BJ (cell line): Measurements from ENCODE around the gene MACF1. TPM values are rescaled to one million over a fixed set of nuclear protein-coding genes. Genes with fewer than 3 reads are reported as not detected.

ENCODE experiments used
- CTCF ChIA-PET: fragments of 350-600 bp; formaldehyde crosslinking; extraction: SDS; loops from one replicate; lab custom pipeline; 2021; ENCODE audit warnings: antibody characterized with exemption, inconsistent platforms; lab: Yijun Ruan, JAX
- POLR2A ChIA-PET: fragments of 300-600 bp; sonication (Branson Sonifier 250); formaldehyde crosslinking; extraction: SDS; loops from one replicate; lab custom pipeline; 2021; ENCODE audit warnings: antibody characterized with exemption; lab: Charles Lee
- DNase-seq: peaks from one replicate; pipeline ENCODE4 v3.0.0-alpha.2; 2011; ENCODE audit warnings: low read depth
- H3K27me3 ChIP-seq: 2 replicates; pipeline ENCODE4 v1.6.0; 2011; ENCODE audit warnings: low read length; ENCODE audit not compliant: control insufficient read depth, insufficient read depth
- H3K36me3 ChIP-seq: 2 replicates; pipeline ENCODE4 v1.5.1; 2011; ENCODE audit warnings: low read length; ENCODE audit not compliant: control insufficient read depth, insufficient read depth
- H3K4me3 ChIP-seq: 2 replicates; pipeline ENCODE4 v1.5.1; 2011; ENCODE audit warnings: low read depth, mild to moderate bottlenecking, control low read depth, low read length
- polyA plus RNA-seq: library from polyadenylated mRNA; depleted of rRNA; stranded (reverse); fragments of >200 nt; gene quantifications from 2 replicates; pipeline ENCODE4 v1.2.3, GENCODE V29; 2011
- TF ChIP-seq, protein P1 (sequence below): IDR thresholded peaks from 2 replicates; pipeline ENCODE4 v1.5.1; 2011; ENCODE audit warnings: low read depth, mild to moderate bottlenecking, control low read depth, inconsistent platforms, low read length, moderate library complexity; ENCODE audit not compliant: insufficient read depth

The MACF1 gene
- polyA plus RNA-seq, 1 experiment = 57.3 TPM

DNA sequence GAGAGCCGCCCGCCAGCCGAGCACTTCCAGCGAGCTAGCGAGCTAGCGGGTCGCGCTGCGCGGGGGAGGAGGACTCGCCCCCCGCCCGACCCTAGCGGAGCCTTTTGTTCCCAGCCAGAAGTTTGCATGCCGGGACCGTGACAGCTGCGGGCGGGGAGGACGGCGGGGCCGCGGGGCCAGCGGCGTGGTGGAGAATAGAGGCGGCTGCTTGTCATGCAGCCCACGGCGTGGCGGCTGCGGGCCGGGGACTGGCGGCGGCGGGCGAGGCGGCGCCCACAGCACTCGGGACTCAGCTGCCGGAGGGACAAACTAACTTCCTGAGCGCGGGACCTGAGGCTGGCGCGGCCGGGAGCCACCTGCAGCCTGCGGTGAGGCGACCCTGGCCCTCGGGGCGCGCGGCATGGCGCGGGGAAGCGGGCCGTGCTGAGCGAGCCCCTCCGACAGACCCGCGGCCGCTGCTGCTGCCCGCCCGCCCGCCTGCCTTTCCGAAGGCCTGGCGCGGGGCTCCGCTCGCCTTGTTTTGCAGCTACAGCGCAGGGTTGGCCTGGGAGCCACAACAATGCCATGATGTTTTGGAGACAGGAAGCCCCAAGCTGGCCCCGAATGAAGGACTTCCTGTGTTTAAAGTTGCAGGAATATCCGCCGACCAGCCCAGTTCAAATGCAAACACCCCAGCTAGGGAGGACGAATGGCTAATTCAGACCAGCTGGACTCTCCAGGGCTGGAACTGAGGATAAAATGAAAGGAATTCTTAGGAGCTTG, 204.7 kb downstream of the MACF1 start:
- Histone ChIP-seq H3K27me3 (no peaks in the 10 kb centered on the region), H3K36me3 (peaks cover 3% of the 10 kb centered on the region), H3K4me3 (peak overlapping the region; percentile 74)
- DNase-seq = no peak
- POLR2A ChIA-PET = interaction anchor here (0.7 kb wide), 1 partner anchor 328 kb away, joined by 3 read pairs; no protein-coding TSS in a partner anchor
- CTCF ChIA-PET = interaction anchor here (0.6 to 4.8 kb wide), 9 partner anchors 9 to 310 kb away, joined by 3 to 48 read pairs (median 6); no protein-coding TSS in a partner anchor
- TF ChIP-seq, protein P1, sequence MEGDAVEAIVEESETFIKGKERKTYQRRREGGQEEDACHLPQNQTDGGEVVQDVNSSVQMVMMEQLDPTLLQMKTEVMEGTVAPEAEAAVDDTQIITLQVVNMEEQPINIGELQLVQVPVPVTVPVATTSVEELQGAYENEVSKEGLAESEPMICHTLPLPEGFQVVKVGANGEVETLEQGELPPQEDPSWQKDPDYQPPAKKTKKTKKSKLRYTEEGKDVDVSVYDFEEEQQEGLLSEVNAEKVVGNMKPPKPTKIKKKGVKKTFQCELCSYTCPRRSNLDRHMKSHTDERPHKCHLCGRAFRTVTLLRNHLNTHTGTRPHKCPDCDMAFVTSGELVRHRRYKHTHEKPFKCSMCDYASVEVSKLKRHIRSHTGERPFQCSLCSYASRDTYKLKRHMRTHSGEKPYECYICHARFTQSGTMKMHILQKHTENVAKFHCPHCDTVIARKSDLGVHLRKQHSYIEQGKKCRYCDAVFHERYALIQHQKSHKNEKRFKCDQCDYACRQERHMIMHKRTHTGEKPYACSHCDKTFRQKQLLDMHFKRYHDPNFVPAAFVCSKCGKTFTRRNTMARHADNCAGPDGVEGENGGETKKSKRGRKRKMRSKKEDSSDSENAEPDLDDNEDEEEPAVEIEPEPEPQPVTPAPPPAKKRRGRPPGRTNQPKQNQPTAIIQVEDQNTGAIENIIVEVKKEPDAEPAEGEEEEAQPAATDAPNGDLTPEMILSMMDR = no peak

DNA sequence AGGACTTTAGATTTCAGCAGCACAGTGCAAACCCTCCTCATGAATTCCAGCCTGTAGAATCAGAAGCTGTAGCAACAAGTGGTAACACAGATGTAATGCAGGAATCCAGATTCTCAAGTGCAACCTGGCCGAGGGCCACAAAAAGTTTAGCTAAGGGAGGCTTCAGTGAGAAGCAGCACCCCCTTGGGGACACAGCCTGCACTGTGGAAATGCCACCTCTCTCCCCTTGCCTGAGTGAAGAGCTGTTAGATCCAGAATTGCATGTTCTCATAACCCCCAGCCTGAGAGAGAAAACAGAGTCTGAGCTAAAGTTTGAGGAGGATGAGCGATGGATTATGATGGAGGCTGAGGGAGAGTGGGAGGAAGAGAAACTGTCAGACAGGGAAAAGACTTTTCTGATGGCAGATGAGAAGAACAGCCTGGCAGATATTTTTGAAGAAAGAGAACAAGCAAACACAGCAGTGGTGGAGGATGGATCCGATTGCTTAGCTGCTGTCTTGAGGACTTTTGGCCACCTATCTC, 206.5 kb downstream of the MACF1 start:
- TF ChIP-seq, protein P1 = peak; percentile 88
- H3K36me3 ChIP-seq = peaks cover 3% of the 10 kb centered on the region
- H3K4me3 ChIP-seq = peak overlapping the region; percentile 74
- ChIA-PET POLR2A (interaction anchor here (0.8 to 1.1 kb wide), 4 partner anchors 13 to 318 kb away, joined by 3 to 5 read pairs (median 4); no protein-coding TSS in a partner anchor), CTCF (interaction anchor here (0.6 to 4.8 kb wide), 26 partner anchors 10 to 312 kb away, joined by 3 to 48 read pairs (median 5); partner anchors contain the start of gene MACF1)
- no peaks in the 10 kb centered on the region for H3K27me3 ChIP-seq
- peak; percentile 71 for DNase-seq

DNA sequence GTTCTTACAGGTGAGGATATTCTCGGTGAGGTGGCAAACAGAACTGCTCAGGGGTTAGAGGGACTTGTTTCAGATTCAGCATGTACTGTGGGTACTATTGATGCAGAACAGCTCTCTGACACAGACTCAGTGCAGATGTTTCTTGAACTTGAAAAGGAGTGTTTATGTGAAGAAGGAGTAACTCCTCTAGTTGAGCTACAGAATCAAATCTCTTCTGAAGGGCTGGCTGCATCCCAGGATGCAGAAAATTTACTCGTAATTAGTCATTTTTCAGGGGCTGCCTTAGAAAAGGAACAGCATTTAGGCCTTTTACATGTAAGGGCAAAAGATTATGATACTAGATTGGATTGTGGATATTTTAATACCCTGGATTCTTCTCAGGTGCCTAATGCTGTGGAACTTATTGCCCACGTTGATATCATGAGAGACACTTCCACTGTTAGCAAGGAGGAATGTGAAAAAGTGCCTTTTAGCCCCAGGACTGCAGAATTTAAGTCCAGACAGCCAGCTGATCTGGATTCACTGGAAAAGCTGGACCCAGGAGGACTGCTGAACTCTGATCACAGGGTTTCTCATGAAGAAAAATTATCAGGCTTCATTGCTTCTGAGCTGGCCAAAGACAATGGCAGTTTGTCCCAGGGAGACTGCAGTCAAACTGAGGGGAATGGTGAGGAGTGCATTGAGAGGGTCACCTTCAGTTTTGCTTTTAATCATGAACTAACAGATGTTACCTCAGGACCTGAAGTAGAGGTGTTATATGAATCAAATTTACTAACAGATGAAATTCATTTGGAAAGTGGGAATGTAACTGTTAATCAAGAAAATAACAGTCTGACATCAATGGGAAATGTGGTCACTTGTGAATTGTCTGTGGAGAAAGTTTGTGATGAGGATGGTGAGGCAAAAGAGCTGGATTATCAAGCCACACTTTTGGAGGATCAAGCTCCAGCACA, 207.3 kb downstream of the MACF1 start:
- ChIA-PET CTCF (interaction anchor here (0.8 to 4.8 kb wide), 25 partner anchors 11 to 313 kb away, joined by 3 to 48 read pairs (median 6); partner anchors contain the start of gene MACF1), POLR2A (interaction anchor here (1.0 to 1.3 kb wide), 2 partner anchors 13 to 27 kb away, joined by 3 to 5 read pairs; no protein-coding TSS in a partner anchor)
- peak overlapping the region; percentile 74 for H3K4me3 ChIP-seq
- H3K36me3 ChIP-seq = peaks cover 3% of the 10 kb centered on the region
- no peak for DNase-seq
- TF ChIP-seq, protein P1 = no peak
- H3K27me3 ChIP-seq = no peaks in the 10 kb centered on the region

DNA sequence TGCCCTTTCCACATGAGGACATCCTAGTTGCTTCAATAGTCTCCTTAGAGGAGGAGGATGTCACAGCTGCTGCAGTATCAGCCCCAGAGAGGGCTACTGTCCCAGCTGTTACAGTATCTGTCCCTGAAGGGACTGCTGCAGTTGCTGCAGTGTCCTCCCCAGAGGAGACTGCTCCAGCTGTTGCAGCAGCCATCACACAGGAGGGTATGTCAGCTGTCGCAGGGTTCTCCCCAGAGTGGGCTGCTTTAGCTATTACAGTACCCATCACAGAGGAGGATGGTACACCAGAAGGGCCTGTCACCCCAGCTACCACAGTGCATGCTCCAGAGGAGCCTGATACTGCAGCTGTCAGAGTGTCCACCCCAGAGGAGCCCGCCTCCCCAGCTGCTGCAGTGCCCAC, 208.4 kb downstream of the MACF1 start:
- CTCF ChIA-PET = interaction anchor here (0.8 to 4.8 kb wide), 7 partner anchors 10 to 314 kb away, joined by 3 to 48 read pairs (median 9); no protein-coding TSS in a partner anchor
- no peaks in the 10 kb centered on the region for H3K27me3 ChIP-seq
- DNase-seq = no peak
- H3K36me3 ChIP-seq = peaks cover 3% of the 10 kb centered on the region
- no peak overlapping the region for H3K4me3 ChIP-seq
- POLR2A ChIA-PET = interaction anchor here (1.3 kb wide), 1 partner anchor 28 kb away, joined by 3 read pairs; no protein-coding TSS in a partner anchor
- TF ChIP-seq, protein P1 = no peak
